GM11168 (cell line): ENCODE results near the gene NFIA.
"Not testable (repeated sequence)": the region's sequence is repeated elsewhere in the genome, so short reads cannot be mapped to it uniquely, and the experiment has no call there.

ENCODE experiments used
- in situ Hi-C: fragments of 300-500 bp; cut with MboI; formaldehyde crosslinking; loops from one replicate; pipeline ENCODE4 v1.12.0; 2022; ENCODE audit warnings: low sequenced_read_pairs; ENCODE audit not compliant: unreplicated experiment

NFIA gene

DNA sequence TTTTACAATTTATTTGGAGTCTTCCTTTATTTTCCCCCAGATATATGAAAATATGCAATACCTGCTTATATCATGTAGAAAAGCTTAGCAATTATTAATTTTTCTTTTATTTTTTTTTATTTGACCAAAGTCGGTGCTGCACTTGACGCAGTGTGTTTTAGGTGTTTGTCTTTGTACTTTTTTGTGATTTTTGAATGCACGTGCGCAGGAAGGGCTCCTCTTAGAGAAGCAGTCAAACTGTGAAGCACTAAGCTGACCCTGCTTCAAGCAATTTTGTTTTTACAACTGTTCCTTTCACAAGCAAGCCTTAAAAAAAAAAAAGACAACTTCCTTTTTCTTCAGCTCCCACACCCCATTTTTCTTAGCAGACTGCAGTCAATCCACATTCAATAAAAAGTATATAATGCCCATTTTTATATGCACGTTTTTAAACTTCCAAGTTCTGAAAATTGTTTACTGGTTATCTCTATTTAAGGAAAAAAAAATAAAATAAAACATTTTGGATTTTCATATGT is 375.2 kb downstream of the NFIA start:
- in situ Hi-C loops = loop anchor here (10.0 kb wide), 1 partner anchor 413 kb away; no protein-coding TSS in a partner anchor

DNA sequence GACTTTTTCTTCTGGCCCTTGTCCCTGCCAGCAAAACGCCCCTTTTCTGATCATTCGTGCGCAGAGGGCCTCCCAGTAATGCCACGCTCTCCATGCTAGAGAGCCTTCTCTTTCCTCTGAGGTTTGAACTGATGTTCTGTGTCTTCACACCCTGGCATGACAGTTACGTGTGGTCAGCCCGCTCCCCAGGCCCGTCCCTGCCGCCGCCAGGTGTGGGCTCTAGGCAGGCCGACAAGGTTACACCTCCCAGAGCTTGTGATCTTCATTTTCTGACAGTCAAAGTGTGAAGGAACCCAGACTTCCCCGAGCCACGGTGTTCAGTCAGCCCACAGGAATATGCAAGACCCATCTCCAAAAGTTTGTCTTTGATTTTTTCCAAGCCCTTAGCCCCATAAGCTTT is 377.0 kb downstream of the NFIA start:
- in situ Hi-C loops = loop anchor here (10.0 kb wide), 1 partner anchor 415 kb away; no protein-coding TSS in a partner anchor

DNA sequence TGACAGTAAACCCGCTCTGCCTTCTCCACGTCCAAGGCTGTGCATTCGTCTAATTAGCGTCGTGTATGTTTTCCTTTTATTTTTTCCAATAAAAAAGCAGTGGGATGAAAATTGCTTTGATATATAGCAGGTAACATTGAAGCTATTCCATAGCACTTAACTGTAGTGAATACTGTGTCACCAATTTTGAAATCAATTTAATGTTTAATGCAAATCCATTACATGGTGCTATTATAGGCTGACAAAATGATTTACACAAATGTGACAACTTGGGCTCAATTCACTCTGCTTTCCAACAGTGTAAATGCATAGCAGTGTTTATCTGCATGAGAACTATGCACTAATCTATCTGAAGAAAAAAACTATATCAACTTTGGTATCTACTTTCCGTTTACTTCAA is 377.8 kb downstream of the NFIA start:
- in situ Hi-C loops = no loop called here

DNA sequence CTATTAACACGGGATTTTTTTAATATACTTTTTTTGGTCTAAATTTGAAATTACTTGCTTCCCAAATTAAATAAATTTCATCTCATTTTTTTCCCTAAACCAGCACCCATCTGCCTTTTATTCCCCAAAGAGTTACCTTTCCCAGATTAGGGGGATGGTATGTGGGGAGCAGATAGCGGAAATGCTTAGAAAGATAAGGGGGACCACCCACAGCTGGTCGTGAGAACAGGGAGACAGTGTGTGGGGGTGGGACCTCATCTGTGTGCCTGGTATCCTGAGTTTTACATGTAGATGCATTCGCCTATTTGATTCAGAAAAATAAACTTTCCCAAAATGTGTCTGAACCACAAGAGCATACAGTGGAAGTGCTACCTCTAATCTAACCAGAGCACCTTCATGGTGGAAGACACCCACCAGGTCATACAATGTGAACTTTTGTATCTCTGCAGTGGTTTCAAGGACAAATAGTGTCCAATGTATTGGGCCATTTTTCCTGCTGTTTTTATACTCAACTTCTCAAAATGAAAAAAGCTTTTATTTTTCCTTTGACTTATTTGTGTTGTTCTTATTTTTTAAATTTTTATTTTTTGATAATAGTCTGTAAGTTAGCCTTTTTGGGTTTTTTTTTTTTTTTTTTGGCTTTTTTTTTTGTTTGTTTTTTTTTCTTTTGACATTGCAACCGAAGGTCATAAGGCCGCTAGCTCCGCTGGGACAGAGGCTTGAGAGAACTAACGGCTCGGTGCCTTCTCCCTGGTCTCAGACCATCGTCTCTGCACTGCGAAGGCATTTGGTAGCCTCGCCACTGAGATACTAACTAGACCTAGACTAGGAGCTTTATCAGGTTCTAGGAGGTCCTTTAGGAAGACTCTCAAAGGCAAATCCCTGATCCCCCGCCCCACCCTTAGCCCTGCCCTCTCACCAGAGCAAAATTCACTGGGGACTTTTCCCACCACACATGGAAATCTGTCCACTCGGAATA is 379.3 kb downstream of the NFIA start:
- in situ Hi-C loops = no loop called here

DNA sequence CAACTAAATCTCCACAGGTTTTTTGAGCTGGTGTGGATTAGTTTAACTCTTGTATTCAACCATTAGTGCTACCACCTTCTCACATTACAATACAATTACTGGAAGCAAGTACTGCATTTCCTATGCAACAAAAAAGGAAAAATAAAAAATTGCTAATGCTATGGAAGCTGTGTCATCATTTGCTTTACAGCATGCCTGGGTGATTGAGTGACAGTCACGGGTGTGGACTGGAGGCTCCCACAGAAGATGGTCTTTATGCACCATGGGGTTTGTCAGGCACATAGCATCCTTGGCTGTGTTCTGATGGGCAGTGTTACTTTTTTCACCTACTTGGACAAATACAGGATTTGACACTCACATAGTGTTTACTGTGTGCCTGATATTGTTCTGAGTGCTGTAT is 380.3 kb downstream of the NFIA start:
- in situ Hi-C loops = no loop called here

DNA sequence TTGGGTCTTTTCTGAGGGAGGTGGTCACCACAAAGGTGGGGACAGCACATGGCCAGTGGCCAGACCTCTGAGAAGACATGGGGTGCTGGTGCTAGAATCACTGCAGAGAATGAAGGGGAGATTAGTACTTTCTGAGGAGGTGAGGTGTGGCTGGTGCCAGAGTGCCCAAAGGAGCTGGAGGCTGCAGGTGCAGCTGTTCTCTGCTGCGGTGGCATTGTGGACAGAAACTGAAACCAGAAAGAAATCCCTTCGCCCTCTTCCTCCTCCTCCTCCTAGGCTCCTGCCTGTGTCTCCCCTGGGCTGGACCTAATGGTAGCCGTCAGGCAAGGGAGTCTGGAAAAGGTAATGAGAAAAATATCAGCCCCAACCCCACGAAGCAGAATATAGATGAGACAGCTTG is 380.9 kb downstream of the NFIA start:
- in situ Hi-C loops = no loop called here

DNA sequence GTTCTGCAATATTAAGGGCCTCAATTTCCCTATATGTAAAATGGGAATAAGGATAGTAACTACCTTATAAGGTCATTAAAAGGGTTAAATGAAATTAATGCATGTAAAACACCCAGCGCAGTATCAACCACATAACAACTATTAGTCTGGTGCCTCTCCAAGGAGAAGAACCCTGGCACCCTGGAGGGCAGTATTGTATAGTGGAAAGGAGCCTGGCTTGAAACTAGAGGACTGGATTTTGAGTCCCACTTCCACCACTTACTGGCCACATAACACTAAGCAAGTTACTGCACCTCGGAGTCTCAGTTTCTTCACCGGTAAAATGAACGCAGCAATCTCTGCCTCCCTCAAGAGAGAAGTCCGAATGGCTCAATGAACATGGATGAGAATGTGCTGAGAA is 385.5 kb downstream of the NFIA start:
- in situ Hi-C loops = not testable (repeated sequence)

DNA sequence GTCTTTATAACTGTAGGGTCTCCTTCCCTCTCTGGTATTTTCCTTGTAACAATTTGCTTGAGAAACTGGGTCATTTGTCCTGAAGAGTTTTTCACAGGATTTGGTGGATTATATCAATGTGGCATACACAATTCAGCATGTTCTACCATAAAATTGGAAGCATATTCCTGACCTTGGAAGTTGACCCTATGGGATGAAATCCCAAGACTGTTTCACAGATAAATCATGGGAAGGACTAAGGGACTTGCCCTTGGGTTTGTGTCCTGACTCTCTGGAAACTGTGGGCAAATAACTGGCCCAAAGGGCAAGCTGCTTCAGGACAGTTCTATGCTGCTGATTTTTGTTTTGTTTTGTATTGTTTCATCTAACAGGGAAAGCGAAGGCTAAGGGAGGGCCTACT is 387.0 kb downstream of the NFIA start:
- in situ Hi-C loops = no loop called here

DNA sequence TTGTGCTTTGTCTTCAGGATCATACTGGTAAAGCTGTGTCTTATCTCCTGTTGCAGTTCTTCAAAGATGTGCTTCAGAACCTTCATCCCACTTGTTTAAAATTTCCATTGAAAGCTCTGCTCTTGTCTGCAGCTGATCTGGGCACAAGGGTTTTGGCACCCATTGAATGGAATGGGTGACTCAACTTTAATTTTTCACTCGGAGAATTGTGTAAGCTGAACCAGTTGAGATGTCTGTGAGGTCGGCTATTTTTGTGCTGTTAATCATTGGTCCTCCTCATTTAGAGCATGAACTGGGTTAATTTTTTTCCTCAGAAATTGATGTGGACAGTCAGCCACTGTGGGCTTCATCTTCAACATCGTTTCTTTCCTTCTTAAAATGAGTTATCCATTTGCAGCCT is 390.5 kb downstream of the NFIA start:
- in situ Hi-C loops = no loop called here

DNA sequence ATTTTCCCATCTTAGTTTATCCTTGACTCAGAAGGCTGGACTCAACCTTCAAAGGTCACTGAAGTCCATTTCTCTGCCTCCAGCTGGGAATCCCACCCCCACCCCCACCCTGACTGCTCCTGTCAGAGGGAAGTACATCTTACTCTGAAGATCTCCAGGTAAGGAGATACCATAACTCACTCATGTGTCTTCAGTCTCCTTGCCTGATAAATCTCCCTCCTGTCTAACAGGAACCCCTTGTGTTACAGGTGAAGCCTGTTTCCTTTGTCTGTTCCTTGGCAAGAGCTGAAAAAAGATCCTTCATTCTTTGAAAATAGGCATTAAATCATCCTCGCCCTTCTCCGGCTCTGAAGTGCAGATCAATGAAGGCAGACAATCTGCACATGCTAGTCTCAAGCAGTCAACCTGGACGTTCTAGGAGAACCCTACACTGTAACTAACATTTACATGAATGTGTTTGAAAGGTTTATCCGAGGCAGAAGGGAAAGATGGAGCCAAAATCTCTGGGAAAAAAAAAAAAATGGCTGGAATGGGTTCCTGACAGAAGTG is 392.0 kb downstream of the NFIA start:
- in situ Hi-C loops = no loop called here

DNA sequence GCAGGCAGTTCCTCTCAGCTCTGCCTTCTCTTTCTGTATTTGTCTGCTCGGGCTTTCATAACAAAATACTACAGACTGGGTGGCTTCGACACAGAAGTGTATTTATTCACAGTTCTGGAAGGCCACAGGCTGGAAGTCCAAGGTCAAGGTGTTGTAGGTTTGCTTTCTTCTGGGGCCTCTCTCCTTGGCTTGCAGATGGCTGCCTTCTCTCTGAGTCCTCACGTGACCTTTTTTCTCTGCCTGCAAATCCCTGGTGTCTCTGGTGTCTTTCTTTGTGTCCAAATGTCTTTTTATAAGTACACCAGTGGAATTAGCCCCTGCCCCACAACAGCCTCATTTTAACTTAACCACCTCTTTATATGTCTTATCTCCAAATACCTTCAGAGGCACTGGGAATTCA is 392.6 kb downstream of the NFIA start:
- in situ Hi-C loops = no loop called here

DNA sequence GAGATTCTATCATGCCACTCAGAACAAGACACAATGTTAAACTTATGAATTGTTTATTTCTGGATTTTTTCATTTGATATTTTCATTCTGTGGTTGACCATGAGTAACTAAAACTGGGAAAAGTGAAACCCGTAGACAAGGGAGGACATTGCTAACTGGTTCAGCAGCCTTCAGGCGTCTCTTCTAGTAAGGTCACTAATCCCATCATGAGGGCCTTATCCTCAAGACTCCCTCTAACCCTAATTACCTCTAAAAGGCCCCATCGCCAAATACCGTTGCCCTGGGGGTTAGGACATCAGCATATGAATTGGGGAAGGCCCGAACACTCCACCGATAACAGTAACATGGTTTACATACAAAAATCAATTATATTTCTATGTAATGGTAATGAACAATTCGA is 394.9 kb downstream of the NFIA start:
- in situ Hi-C loops = no loop called here

DNA sequence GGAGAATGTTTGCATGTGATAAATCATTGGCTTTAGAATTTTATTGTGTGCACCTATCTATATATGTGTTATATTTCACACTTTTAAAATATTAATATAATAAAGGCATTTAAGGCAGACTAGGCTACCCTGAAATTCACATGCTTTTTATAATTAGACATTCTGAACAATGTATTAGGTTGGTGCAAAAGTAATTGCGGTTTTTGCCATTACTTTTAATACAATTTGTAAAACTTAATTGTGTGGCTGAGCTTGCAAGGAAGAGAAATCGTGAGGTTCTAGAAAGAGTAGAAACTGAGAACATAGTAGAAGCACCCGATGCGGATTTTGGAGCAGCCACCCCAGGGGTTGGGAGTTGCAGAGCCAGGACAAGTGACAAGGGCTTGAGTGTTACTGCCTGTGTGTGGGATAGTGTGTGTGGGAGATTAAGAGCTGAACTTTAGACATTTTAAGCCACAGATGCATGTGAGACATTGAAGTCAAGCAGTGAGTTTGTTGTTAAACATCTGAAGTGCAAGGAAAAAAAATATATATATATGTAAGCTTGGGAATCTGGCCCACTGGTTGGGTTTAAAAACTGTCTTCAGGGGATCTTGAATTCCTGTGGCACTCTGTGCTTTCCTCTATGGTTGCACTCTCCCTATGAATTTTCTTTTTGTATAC is 398.0 kb downstream of the NFIA start:
- in situ Hi-C loops = no loop called here

DNA sequence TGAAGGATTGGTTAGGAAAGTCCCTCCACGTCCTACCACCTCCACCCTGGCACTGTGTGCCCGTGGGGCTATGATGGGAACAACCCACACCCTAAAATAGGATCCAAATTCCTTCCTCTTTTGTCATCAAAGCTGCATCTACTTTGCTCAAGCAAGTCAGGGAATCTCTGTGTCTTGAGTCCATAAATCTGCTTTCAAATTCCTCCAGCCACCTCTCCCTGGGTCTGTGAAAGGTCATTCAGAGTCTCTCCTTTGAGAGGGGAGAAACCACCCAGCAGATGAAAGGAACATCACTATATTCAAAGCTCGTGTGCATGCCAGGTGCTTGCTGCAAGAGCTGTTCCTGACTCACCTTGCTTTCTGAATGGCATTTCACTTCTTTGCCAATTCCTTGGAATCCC is 399.0 kb downstream of the NFIA start:
- in situ Hi-C loops = no loop called here

DNA sequence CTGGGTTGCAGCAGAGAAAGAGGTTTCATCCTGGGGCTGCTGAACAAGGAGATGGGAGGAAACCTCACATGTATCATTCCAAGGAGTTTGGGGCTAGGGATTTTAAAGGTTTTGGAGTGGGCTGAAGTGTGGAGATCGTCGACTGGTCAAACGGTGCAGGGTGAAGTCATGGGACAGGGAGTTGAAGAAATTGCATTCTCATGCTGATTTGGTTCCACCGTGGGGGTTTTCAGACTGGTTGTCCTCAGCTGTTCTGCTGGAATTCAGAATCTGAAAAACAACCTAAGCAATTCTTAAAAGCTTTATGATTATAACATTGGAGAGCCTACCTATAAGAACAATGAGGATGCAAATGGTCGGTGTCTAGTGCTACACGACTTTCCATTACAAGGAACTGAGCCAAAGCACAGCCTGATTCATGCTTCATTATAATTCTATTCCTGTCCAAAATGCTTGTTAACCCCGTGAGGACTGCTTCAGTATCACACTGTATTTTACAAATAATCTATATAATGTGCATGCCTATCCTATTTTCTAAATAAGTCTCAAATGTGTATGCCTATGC is 399.9 kb downstream of the NFIA start:
- in situ Hi-C loops = no loop called here

DNA sequence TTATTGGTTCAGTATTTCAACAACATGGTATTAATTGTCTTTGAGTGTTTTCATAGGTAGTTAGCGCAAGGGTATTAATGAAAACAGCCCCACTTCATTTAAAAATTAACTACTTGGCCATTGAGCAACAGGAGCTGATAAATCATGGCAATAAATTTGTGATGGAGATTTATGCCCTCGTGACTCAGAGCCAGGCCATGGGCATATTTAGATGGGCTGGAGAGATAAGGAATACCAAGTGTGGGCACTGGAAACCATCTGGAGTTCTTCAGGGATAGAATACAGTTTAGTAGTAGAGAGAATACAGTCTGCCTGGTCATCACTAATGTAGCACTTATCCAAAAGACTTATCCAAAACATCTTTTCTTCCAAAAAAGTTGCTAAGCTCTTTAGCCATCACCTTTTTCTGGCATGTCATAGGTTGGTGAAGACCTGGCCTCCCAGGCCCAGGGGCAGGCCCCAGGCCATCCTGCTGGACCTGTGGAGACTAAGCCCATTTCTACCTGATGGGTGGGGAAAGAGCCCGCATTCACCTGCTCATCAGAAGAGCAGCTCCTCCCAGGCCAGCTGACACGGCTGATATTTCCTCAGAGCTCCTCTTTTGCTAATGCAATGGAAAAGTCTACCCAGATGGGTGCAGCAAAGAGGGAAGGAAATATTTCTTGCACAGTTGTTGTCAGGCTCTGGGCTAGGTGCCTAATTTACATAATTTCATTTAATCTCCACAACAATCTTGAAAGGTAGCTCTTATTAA is 404.6 kb downstream of the NFIA start:
- in situ Hi-C loops = no loop called here

DNA sequence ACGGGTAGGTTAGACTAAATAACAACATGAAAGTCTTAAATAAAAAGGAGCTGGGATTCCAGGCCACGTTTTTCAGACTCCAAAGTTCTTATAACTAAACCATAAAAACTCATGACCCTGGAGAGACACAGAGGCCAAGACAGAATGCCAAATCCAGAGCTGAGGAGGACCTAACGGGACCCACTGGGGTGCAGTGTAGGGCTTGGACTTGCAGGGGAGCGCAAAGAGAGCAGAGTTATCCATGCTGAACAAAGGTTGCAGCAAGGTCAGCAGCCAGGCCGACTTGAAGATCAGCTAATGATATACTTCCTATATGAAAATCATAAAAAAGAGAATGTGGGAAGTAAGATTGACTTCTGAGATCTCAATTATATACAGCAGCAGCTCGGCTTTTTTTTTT is 405.4 kb downstream of the NFIA start:
- in situ Hi-C loops = no loop called here

DNA sequence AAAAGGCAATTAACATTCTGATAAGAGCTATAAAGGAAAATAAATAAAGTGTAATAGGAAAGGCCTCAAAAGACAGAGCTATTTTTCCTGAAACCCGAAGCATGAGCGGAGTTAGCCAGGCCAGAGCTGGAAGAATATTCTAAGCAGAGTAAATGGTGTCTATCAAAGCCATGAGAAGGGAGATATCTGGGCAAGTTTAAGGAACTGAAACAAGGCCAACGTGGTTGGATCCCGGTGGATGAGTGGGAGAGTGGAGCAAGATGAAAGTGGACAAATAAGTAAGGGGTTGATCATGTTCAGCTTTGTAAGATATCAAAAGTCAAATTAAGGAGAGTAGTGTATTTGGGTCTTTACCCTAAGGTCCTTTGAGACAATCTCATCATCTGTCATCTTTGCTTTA is 408.6 kb downstream of the NFIA start:
- in situ Hi-C loops = no loop called here

DNA sequence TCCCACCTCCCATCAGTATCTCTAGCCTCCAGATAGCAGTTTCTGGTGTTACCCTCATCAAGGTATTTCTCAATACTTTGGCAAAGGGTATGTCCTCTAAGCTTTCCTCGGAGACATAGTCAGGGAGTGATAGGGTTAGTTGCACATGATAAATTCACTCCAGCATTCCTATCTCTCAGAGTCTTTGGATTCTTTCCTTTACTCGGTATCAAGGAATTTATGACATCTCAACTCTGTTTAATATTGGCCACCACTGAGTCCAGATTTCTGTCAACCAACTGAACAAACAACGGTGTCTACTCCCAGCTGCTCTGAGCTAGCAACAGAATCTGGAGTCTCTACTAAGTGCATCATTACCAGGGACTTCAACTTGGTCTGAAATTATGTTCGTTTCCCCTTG is 409.1 kb downstream of the NFIA start:
- in situ Hi-C loops = no loop called here

DNA sequence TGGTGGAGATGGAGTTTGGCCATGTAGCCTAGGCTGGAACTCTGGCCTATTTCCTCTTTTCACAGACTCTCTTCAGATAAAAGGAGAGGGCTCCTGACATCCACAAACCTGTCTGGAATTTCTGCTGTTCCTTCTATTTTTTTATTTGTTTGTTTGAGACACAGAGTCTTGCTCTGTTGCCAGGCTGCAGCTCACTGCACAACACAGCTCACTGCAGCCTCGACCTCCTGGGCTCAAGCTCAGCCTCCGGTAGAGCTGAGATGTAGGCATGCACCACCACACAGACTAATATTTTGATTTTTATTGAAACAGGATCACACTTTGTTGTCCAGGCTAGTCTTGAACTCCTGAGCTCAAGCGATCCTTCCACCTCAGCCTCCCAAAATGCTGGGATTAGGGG is 411.6 kb downstream of the NFIA start:
- in situ Hi-C loops = no loop called here
